ENCODE results near the gene TNNC1.

DNA sequence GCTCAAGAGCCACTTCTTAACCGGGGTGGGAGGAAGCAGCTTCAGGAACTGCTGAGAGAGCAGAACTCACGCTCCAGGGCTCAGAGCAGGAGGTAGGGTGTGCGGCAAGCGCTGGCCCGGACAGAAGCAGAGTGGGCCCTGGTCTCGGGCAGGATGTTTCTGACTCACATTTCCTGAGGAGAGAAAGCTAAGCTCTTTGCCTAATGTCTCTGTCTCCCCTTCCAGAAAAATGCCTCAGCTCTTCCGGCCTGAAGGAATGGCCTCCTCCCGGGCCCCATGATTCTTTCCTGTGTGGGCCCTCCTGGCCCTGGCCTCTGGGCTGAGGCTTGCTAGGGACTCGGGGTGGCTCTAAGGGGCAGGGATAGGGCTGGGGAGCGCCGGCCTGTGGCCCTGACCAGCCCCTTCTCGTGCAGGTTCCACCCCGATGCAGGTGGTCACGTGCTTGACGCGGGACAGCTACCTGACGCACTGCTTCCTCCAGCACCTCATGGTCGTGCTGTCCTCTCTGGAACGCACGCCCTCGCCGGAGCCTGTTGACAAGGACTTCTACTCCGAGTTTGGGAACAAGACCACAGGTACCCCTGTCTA lies 37.2 kb upstream of the TNNC1 start:
- no peak for TF ChIP-seq EZH2 (IDR thresholded peaks at IDR 0.05; ENCODE audit: low read length, missing control alignments)
- no peak for TF ChIP-seq CTCF (conservative IDR thresholded peaks at IDR 0.05 in 1 of 2, IDR thresholded peaks at IDR 0.05 in 1 of 2; ENCODE audit: low read depth in 1 of 2, low read length in 2 of 2)
